ENCODE results near the gene ORC5. TPM values are rescaled to one million over a fixed set of nuclear protein-coding genes. Genes with fewer than 3 reads are reported as not detected.

ORC5 gene
- total and polyA plus RNA-seq, 10 of the 15 experiments (the other 5 are each of a cell fraction or from before 2014, with no cell fraction given), result 14.8 to 58.6 (median 30.3) TPM

DNA sequence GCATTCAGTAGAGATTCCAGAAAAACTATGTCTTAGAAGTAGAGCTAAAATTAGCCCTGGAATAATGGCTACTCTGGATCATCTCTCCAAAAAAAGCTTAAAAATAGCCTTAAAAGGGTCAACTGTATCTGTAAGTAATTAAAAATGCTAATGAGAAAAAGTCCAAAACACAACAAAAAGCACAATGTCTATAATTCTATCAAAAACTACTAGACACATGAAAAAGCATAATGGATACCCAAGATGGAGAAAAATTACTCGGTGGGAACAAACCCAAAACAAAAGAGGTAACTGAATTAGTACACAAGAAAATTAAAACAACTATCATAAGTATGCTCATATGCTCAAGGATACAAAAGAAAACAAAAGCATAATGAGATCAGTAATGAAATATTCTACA is 15.4 kb downstream of the ORC5 start:
- 100% methylated on average over 1 of the region's 1 CpG for WGBS (ENCODE audit: insufficient coverage, insufficient replicate concordance, low lambda C conversion rate, missing lambda C conversion rate)
- H3K9me3 ChIP-seq (replicated peaks; ENCODE audit: control insufficient read depth, insufficient read depth, low read length), result peaks cover 10% of the 10 kb centered on the region; the same call in 2 of the 3 replicates
- in situ Hi-C loops (cut with MboI) (no loop called here), intact Hi-C loops (cut with micrococcal nuclease; ENCODE audit: unreplicated experiment) (no loop called here)
- H3K9ac ChIP-seq (ENCODE audit: control insufficient read depth, insufficient read depth, low read length), result no peak overlapping the region
- H3K27me3 ChIP-seq (replicated peaks in 1 of 2; ENCODE audit: control insufficient read depth in 2 of 2, insufficient read depth in 2 of 2, low read length in 1 of 2), result no peaks in the 10 kb centered on the region
- no peak overlapping the region for H3K27ac ChIP-seq (ENCODE audit: control insufficient read depth, insufficient read depth)
- ChIA-PET SMC1A (ENCODE audit: uncharacterized antibody, unreplicated experiment) (interaction anchor here (1.4 to 1.6 kb wide), 3 partner anchors 10 to 175 kb away, joined by 3 to 6 read pairs (median 3); no protein-coding TSS in a partner anchor), POLR2A (interaction anchor here (0.6 kb wide), 1 partner anchor 618 kb away, joined by 3 read pairs; no protein-coding TSS in a partner anchor), CTCF (interaction anchor here (1.0 to 1.5 kb wide), 2 partner anchors 13 to 32 kb away, joined by 4 to 5 read pairs; no protein-coding TSS in a partner anchor), RAD21 (ENCODE audit: unreplicated experiment) (no interaction called here)
- no peaks in the 10 kb centered on the region for H4K20me1 ChIP-seq (ENCODE audit: control insufficient read depth, insufficient read depth)
- no peaks in the 10 kb centered on the region for H3K79me2 ChIP-seq (ENCODE audit: control insufficient read depth, insufficient read depth, low read length)
- ATAC-seq (no peak), FAIRE-seq (no peak), DNase-seq (ENCODE audit: low read depth, low spot score) (no peak)
- no peaks in the 10 kb centered on the region for H3K4me1 ChIP-seq (ENCODE audit: control insufficient read depth, insufficient read depth, low read length)
- H3K36me3 ChIP-seq (ENCODE audit: control insufficient read depth in 2 of 2, insufficient read depth in 2 of 2, low read length in 1 of 2), result peaks cover 0 to 24% of the 10 kb centered on the region in 2 experiments; a peak in 3 of 4 replicates
- no peak overlapping the region for H3K4me3 ChIP-seq
- no peak overlapping the region for H2AFZ ChIP-seq (ENCODE audit: control insufficient read depth, low read depth, low read length)
- no TSS peak for BruUV-seq (replicated peaks)
- no peak overlapping the region for H3K4me2 ChIP-seq (ENCODE audit: control insufficient read depth, insufficient read depth)
- no peak for TF ChIP-seq CBX5 (IDR thresholded peaks at IDR 0.05; ENCODE audit: low read depth)
- no peak for TF ChIP-seq MTA3 (IDR thresholded peaks at IDR 0.05; ENCODE audit: borderline replicate concordance, low read length)
- TF ChIP-seq ZNF592 (IDR thresholded peaks at IDR 0.05), result no peak
- no peak for TF ChIP-seq SREBF2 (IDR thresholded peaks at IDR 0.05; ENCODE audit: low read length)
- no peak for TF ChIP-seq BCL11A (IDR thresholded peaks at IDR 0.05; ENCODE audit: low read depth, low read length)
